Liver (tissue), 3 donors: Measurements from ENCODE around the gene TGM6.

Experiments used
- HNF4A ChIP-seq, 2 donors: conservative IDR thresholded peaks; 2 replicates each; pipeline ENCODE4 v1.6.1; 2016; ENCODE audit warnings: antibody characterized with exemption in 2 of 2, mild to moderate bottlenecking in 2 of 2
- RAD21 ChIP-seq, 2 donors: IDR thresholded peaks; 2 replicates each; pipeline ENCODE4 v1.6.1; 2016; ENCODE audit warnings: antibody characterized with exemption in 2 of 2, mild to moderate bottlenecking in 2 of 2
- RXRA ChIP-seq, 2 donors: IDR thresholded peaks; 2 replicates each; pipeline ENCODE4 v1.6.1; 2017 to 2018; ENCODE audit warnings: antibody characterized with exemption in 2 of 2, mild to moderate bottlenecking in 1 of 2
- SP1 ChIP-seq: IDR thresholded peaks from 2 replicates; pipeline ENCODE4 v1.6.1; 2018; ENCODE audit warnings: antibody characterized with exemption, mild to moderate bottlenecking
- YY1 ChIP-seq: IDR thresholded peaks from 2 replicates; pipeline ENCODE4 v1.6.1; 2016; ENCODE audit warnings: antibody characterized with exemption, mild to moderate bottlenecking
- TF ChIP-seq, protein P1 (sequence below): fragments of 150-350 bp; IDR thresholded peaks from 2 replicates; pipeline ENCODE4 v1.5.1; 2017; ENCODE audit warnings: improper control_type of control experiment, low read depth, low read length; ENCODE audit not compliant: missing input control
- donor health status: healthy.
- donor health status: healthy.

DNA sequence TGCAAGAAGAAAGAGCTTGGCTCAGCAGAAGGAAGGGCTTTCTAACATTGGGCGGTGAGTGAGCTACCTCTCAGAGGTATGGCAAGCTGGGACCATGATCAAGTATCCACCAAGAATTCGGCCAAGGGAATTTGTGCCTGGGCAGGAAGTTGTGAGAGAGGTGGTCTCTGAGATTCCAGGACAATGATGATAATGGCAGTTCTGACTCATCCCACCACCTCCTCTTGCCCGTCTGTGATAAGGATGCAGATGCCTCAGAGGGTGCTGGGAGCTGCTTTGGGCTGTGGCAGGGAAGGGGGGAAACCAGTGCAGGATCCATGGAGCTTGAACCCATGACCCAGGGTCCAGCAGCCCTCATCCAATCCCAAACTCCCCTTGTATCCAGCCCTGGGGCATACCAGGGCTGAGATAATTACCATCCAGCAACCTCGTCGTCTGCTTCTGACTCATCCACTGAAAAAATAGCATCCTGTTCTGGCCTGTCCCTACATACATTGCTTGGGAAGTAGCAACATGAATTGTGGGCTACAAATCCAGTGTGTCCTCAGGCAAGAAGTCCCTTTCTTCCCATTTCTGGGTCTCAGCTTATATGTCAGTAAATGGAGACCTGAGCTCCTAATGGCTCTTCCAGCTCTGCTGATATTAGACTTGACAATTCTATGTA, 5.9 kb downstream of the TGM6 start:
- TF ChIP-seq, protein P1, sequence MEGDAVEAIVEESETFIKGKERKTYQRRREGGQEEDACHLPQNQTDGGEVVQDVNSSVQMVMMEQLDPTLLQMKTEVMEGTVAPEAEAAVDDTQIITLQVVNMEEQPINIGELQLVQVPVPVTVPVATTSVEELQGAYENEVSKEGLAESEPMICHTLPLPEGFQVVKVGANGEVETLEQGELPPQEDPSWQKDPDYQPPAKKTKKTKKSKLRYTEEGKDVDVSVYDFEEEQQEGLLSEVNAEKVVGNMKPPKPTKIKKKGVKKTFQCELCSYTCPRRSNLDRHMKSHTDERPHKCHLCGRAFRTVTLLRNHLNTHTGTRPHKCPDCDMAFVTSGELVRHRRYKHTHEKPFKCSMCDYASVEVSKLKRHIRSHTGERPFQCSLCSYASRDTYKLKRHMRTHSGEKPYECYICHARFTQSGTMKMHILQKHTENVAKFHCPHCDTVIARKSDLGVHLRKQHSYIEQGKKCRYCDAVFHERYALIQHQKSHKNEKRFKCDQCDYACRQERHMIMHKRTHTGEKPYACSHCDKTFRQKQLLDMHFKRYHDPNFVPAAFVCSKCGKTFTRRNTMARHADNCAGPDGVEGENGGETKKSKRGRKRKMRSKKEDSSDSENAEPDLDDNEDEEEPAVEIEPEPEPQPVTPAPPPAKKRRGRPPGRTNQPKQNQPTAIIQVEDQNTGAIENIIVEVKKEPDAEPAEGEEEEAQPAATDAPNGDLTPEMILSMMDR, result no peak
- TF ChIP-seq HNF4A (conservative IDR thresholded peaks at IDR 0.05), result no peak
- TF ChIP-seq YY1, result no peak
- TF ChIP-seq RAD21 (IDR thresholded peaks at IDR 0.05), result no peak
- no peak for TF ChIP-seq RXRA (IDR thresholded peaks at IDR 0.05)
- no peak for TF ChIP-seq SP1
